Heart right ventricle (tissue), 16 donors: ENCODE measurements around the gene WWOX. TPM values are rescaled to one million over a fixed set of nuclear protein-coding genes. Genes with fewer than 3 reads are reported as not detected.

Source experiments
- ATAC-seq, 8 donors: fragments of 200-7000 bp; cut with Tn5 transposase; one replicate each; pipeline ENCODE4 v1.9.1; 2020; ENCODE audit warnings: mild to moderate bottlenecking in 8 of 8, moderate library complexity in 8 of 8, moderate number of reproducible peaks in 1 of 8
- DNase-seq, 2 donors: peaks; one replicate each; pipeline ENCODE4 v3.0.0-alpha.2; 2020
- H3K27ac ChIP-seq, 10 donors: fragments of 200-600 bp; sonication (generic) in 2 of 10; one replicate each; pipeline versions ENCODE4 v1.5.0 to v1.8.0; 2020 to 2022; ENCODE audit warnings: mild to moderate bottlenecking in 3 of 10
- H3K27me3 ChIP-seq, 7 donors: fragments of 200-600 bp; one replicate each; pipeline ENCODE4 v1.8.0; 2021 to 2022; ENCODE audit warnings: mild to moderate bottlenecking in 2 of 7
- H3K36me3 ChIP-seq, 9 donors: fragments of 200-600 bp; sonication (generic) in 1 of 9; one replicate each; pipeline versions ENCODE4 v1.5.0 to v1.8.0; 2020 to 2022; ENCODE audit warnings: mild to moderate bottlenecking in 2 of 9
- H3K4me1 ChIP-seq, 9 donors: fragments of 200-600 bp; sonication (generic) in 1 of 9; one replicate each; pipeline versions ENCODE4 v1.5.0 to v1.8.0; 2020 to 2022; ENCODE audit warnings: mild to moderate bottlenecking in 4 of 9
- H3K4me3 ChIP-seq, 10 donors: fragments of 200-600 bp; sonication (generic) in 2 of 10; one replicate each; pipeline versions ENCODE4 v1.5.0 to v1.8.0; 2020 to 2022; ENCODE audit warnings: mild to moderate bottlenecking in 7 of 10, moderate library complexity in 2 of 10
- H3K9me3 ChIP-seq, 11 donors: fragments of 200-600 bp in 10 of 11; sonication (generic) in 2 of 11; one replicate each; pipeline versions ENCODE4 v1.5.0 to v1.8.0; 2013 to 2022; ENCODE audit warnings: mild to moderate bottlenecking in 2 of 11, control low read depth in 1 of 11, moderate library complexity in 1 of 11
- WGBS, 2 donors: extraction: QIAGEN DNeasy Blood & Tissue Kit; methylation state at CpG; one replicate each; pipeline ENCODE4 v1.1.7; 2013; ENCODE audit warnings: inconsistent platforms in 1 of 2; 5-methylcytosine and 5-hydroxymethylcytosine counted together
- intact Hi-C, 10 donors: fragments of 100-400 bp; cut with DNase I; formaldehyde crosslinking; loops; one replicate each; pipeline versions ENCODE4 v1.11.1 to v1.14.2; 2022
- polyA plus RNA-seq, 2 donors: library from polyadenylated mRNA; stranded (reverse); fragments of 200-250 nt; gene quantifications; one replicate each; pipeline ENCODE4 v1.2.3, GENCODE V29; 2013
- total RNA-seq, 10 donors: library from RNA; stranded (reverse); fragmentation: NEBNext Ultra II Directional in 3 of 10; extraction: Animal tissue kit (Norgen Biotek cat#: 25700) in 3 of 10; gene quantifications; one replicate each; pipeline versions ENCODE4 v1.2.1 to v1.2.4, GENCODE V29; 2021 to 2023
- TF ChIP-seq, protein P1 (sequence below), 9 donors: fragments of 200-600 bp; sonication (generic) in 2 of 9; IDR thresholded peaks; one replicate each; pipeline versions ENCODE4 v1.5.0 to v1.8.0; 2021 to 2022; ENCODE audit warnings: antibody characterized with exemption in 9 of 9, mild to moderate bottlenecking in 5 of 9, moderate library complexity in 1 of 9
- donor health status: Arrhythmogenic right ventricular cardiomyopathy.
- donor health status: ischemic (EF 13 %, LVEDD 7.1; RV severe dilation, severe dysfunction).
- donor health status: healthy with polysubstance abuse.
- donor health status: DM: no; HTN: yes; CAD: no.
- donor health status: DM: no; HTN: no; CAD: no.
- donor health status: ischemic (EF 25% LVEDD 6.9; RV normal size, moderate dysfunction).
- donor health status: ischemic (EF 25% LVEDD 5.7; RV mildly dilated, moderate dysfunction).
- donor health status: healthy.
- donor health status: DM: yes; HTN: yes; CAD: no.
- donor health status: Ischemic cardiomyopathy.
- donor health status: ischemic (EF 35%, LVEDD 5.7; RV mildly dilated, moderate dysfunction).
- donor health status: nonischemic (EF 11% LVEDD 7.7; RV severe dilation, severe dysfunction).
- donor health status: DM: yes; HTN: yes; CAD: no.
- donor health status: PGD.
- donor health status: ischemic (EF 29% LVEDD 5.4; RV normal size, mild dysfunction).
- donor health status: nonischemic (EF 23%, LVEDD 6.1; RV moderate dilation, normal function).

The WWOX gene
- total and polyA plus RNA-seq, 12 donors: 4.9 to 15.0 (median 9.9) TPM

DNA sequence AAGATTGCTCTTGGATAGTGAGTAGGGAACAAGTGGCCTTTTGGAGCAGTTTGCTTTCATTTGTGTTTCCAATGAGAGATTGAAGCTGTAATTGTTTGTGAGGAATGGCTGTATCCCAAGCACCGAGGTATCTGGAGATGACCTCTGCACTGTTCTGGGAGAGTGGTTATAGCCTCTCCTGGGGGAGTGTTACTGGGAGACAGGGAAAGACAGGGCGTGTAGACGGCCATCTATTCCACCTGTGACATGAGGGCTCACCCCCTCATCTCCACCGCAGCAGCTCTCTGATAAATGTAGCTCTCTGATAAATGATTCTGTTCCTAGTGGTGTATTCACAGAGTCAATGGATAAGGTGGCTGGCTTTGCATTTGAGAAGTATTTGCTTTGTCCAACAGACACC, 1107.4 kb downstream of the WWOX start:
- H3K4me3 ChIP-seq: no peak overlapping the region
- H3K27ac ChIP-seq: no peak overlapping the region
- intact Hi-C loops: no loop called here
- no peak for DNase-seq
- no peaks in the 10 kb centered on the region for H3K27me3 ChIP-seq
- H3K4me1 ChIP-seq: no peaks in the 10 kb centered on the region
- TF ChIP-seq, protein P1, sequence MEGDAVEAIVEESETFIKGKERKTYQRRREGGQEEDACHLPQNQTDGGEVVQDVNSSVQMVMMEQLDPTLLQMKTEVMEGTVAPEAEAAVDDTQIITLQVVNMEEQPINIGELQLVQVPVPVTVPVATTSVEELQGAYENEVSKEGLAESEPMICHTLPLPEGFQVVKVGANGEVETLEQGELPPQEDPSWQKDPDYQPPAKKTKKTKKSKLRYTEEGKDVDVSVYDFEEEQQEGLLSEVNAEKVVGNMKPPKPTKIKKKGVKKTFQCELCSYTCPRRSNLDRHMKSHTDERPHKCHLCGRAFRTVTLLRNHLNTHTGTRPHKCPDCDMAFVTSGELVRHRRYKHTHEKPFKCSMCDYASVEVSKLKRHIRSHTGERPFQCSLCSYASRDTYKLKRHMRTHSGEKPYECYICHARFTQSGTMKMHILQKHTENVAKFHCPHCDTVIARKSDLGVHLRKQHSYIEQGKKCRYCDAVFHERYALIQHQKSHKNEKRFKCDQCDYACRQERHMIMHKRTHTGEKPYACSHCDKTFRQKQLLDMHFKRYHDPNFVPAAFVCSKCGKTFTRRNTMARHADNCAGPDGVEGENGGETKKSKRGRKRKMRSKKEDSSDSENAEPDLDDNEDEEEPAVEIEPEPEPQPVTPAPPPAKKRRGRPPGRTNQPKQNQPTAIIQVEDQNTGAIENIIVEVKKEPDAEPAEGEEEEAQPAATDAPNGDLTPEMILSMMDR (IDR thresholded peaks at IDR 0.05): no peak
- 71 to 77% methylated on average over 4 of the region's 4 CpGs for WGBS, 2 donors
- H3K9me3 ChIP-seq: no peaks in the 10 kb centered on the region
- ATAC-seq: no peak
- no peaks in the 10 kb centered on the region for H3K36me3 ChIP-seq

- no peaks in the 10 kb centered on the region for H3K36me3 ChIP-seq
- TF ChIP-seq, protein P1 (IDR thresholded peaks at IDR 0.05): no peak
- H3K4me1 ChIP-seq: no peaks in the 10 kb centered on the region
- intact Hi-C loops: no loop called here
- 70 to 82% methylated on average over 7 of the region's 7 CpGs for WGBS, 2 donors
- peaks cover 0 to 6% (median 0%) of the 10 kb centered on the region in 11 donors for H3K9me3 ChIP-seq
- ATAC-seq (no peak), DNase-seq (no peak)
- no peak overlapping the region for H3K27ac ChIP-seq
- no peak overlapping the region for H3K4me3 ChIP-seq
- no peaks in the 10 kb centered on the region for H3K27me3 ChIP-seq
These were observed 1109.9 kb downstream of the WWOX start for GRCh38 chr16:79209308-79209707.

DNA sequence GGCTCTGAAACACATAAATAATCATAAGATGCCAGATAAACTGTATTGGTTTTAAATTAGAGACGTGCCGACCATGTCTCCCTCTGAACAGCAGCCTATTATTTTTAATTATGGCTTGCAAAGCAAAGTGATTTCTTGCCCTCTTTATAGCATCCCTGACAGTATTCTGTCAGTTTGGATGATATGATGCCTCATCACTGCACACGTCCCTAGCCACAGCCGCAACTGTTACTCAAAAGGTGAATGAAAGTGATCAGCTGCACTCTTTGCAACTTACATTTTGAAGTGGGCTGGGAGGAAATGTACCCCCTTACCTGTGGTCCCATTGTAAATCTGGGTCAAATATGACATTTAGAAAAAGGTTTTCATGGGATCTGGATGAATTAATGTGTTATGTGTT, 1111.2 kb downstream of the WWOX start:
- Histone ChIP-seq H3K27me3 (no peaks in the 10 kb centered on the region), H3K9me3 (peaks cover 0 to 12% (median 0%) of the 10 kb centered on the region in 11 donors), H3K4me3 (no peak overlapping the region), H3K27ac (no peak overlapping the region), H3K36me3 (no peaks in the 10 kb centered on the region), H3K4me1 (no peaks in the 10 kb centered on the region)
- DNase-seq: no peak
- intact Hi-C loops: no loop called here
- 67 to 75% methylated on average over 4 of the region's 4 CpGs for WGBS, 2 donors
- ATAC-seq: no peak
- TF ChIP-seq, protein P1 (IDR thresholded peaks at IDR 0.05): no peak

- no peak for ATAC-seq
- H3K4me1 ChIP-seq: no peaks in the 10 kb centered on the region
- DNase-seq: no peak
- H3K9me3 ChIP-seq: peaks cover 0 to 14% (median 0%) of the 10 kb centered on the region in 11 donors
- WGBS, 2 donors: 93 to 95% methylated on average over 13 of the region's 13 CpGs
- no peak overlapping the region for H3K27ac ChIP-seq
- intact Hi-C loops: no loop called here
- H3K27me3 ChIP-seq: no peaks in the 10 kb centered on the region
- TF ChIP-seq, protein P1 (IDR thresholded peaks at IDR 0.05): no peak
- no peak overlapping the region for H3K4me3 ChIP-seq
- H3K36me3 ChIP-seq: no peaks in the 10 kb centered on the region
These were observed 1112.1 kb downstream of the WWOX start for GRCh38 chr16:79211586-79211985.
